HS-27A (cell line): ENCODE data around the gene BRCA2.
"Not testable (repeated sequence)": the region's sequence is repeated elsewhere in the genome, so short reads cannot be mapped to it uniquely, and the experiment has no call there.

ENCODE experiments used
- DNase-seq: peaks from one replicate; pipeline ENCODE4 v3.0.0-alpha.2; 2012; ENCODE audit warnings: low read depth, missing footprints

Gene BRCA2

DNA sequence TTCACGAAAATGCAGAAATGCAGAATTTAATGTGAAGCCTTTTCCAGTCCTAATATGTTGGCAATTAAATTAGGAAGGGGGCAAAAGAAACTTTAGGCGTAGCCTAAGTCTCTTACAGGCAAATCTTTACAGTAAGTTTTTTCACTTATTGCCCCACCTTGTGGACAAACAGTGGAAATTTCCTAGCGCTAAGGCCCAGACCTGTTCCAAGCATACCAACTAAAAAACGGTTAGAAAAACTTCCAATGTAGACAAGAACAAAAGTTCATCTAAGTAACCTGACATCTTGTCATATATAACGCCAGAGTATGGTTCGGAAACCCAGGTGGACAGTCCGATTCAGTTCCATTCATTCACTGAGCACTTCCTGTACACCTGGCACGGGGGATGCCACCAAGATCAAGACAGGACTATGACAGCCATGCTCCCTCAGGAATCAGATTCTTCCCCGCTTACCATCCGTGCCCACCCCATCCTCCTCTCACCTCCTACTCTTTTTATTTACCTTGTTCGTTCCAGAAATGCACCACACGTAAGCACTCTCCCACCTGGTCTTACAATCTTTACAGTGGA, 5.1 kb upstream of the BRCA2 start:
- DNase-seq = no peak

- DNase-seq = no peak
Observed at GRCh38 chr13:32311188-32311897, 4.0 kb upstream of the BRCA2 start.

- no peak for DNase-seq
Observed at GRCh38 chr13:32314271-32315237, 754 bp upstream of the BRCA2 start.

DNA sequence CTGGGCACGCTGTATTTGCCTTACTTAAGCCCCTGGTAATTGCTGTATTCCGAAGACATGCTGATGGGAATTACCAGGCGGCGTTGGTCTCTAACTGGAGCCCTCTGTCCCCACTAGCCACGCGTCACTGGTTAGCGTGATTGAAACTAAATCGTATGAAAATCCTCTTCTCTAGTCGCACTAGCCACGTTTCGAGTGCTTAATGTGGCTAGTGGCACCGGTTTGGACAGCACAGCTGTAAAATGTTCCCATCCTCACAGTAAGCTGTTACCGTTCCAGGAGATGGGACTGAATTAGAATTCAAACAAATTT, 676 bp downstream of the BRCA2 start:
- DNase-seq = no peak

- no peak for DNase-seq
Observed at GRCh38 chr13:32316501-32316900, 1.2 kb downstream of the BRCA2 start.

GRCh38 chr13:32317716-32318465, 2.6 kb downstream of the BRCA2 start:
- DNase-seq = no peak

GRCh38 chr13:32320528-32320927, 5.2 kb downstream of the BRCA2 start:
- no peak for DNase-seq

GRCh38 chr13:32323912-32324311, 8.6 kb downstream of the BRCA2 start:
- no peak for DNase-seq

DNA sequence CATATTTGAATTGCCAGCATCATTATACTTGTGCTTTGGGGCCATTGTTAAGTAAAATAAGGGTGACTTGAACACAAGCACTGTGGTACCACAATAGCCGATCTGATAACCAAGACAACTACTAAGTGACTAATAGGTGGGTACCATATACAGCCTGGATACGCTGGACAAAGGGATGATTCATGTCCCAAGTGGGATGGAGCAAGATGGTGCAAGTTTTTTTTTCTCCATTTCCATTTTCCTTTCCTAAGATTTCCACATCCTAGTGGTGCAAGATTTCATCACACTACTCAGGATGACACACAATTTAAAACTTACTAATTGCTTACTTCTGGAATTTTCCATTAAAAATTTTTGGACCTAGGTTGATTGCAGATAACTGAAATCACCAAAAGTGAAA, 15.1 kb downstream of the BRCA2 start:
- DNase-seq = no peak

GRCh38 chr13:32334671-32335070, 19.4 kb downstream of the BRCA2 start:
- no peak for DNase-seq

DNA sequence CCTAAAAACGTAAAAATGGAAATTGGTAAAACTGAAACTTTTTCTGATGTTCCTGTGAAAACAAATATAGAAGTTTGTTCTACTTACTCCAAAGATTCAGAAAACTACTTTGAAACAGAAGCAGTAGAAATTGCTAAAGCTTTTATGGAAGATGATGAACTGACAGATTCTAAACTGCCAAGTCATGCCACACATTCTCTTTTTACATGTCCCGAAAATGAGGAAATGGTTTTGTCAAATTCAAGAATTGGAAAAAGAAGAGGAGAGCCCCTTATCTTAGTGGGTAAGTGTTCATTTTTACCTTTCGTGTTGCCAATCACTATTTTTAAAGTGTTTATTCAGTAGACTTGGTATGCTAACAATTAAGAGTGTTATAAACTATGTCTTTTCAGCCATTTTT, 25.6 kb downstream of the BRCA2 start:
- DNase-seq = no peak

GRCh38 chr13:32347651-32348050, 32.3 kb downstream of the BRCA2 start:
- no peak for DNase-seq

DNA sequence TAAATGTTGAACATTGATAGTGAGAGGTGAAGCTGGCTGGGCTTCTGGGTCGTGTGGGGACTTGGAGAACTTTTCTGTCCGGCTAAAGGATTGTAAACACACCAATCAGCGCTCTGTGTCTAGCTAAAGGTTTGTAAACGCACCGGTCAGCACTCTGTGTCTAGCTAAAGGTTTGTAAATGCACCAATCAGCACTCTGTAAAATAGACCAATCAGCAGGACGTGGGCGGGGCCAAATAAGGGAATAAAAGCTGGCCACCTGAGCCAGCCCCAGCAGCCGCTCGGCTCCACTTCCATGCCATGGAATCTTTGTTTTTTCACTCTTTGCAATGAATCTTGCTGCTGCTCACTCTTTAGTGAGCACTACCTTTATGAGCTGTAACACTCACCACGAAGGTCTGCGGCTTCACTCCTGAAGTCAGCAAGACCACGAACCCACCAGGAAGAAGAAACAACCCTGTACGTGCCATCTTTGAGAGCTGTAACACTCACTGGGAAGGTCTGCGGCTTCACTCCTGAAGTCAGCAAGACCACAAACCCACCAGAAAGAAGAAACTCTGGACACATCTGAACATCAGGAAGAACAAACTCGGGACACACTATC, 35.6 kb downstream of the BRCA2 start:
- not testable (repeated sequence) for DNase-seq

DNA sequence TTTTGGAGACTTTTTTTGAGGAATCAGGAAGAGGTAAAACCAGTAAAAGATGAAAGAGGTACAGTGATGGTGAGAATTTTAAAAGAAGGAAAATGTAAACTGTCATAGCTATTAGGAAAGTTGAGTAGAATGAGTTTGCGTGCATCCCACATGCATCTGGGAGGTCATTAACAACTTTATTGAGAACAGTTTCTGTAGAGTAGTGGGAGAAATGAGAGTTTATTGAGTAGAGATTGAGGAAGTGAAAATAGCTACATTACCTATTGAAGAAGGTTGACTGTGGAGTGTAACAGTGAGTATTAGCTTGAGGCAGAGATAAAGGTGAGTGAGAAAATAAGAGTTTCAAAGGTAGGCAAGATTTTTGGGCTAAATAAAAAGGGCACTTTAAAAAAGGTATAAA, 38.7 kb downstream of the BRCA2 start:
- DNase-seq = no peak

DNA sequence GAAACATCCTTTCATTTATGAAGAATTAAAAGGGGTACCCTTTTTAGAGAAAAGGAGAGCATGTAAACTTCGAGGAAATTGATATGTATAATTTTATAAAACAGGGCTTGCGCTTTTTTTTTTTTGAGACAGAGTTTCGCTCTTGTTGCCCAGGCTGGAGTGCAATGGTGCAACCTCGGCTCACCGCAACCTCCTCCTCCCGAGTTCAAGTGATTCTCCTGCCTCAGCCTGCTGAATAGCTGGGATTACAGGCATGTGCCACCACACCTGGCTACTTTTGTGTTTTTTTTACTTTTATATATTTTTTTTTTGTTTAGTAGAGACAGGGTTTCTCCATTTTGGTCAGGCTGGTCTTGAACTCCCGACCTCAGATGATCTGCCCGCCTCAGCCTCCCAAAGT, 40.6 kb downstream of the BRCA2 start:
- DNase-seq = not testable (repeated sequence)

- DNase-seq = no peak
Observed at GRCh38 chr13:32362574-32362973, 47.3 kb downstream of the BRCA2 start.

GRCh38 chr13:32370805-32371204, 55.5 kb downstream of the BRCA2 start:
- DNase-seq = no peak

- DNase-seq = no peak
Observed at GRCh38 chr13:32376642-32377415, 61.5 kb downstream of the BRCA2 start.

- DNase-seq = no peak
Observed at GRCh38 chr13:32378012-32378411, 62.7 kb downstream of the BRCA2 start.

GRCh38 chr13:32381539-32381938, 66.2 kb downstream of the BRCA2 start:
- DNase-seq = no peak
